Amniotic stem cell (primary cell): ENCODE results near the gene GOLGA2.

Source experiments
- DNase-seq: peaks from one replicate; lab custom pipeline; 2025; lab: John Stamatoyannopoulos, UW

The GOLGA2 gene

GRCh38 chr9:128211186-128211980, 64.4 kb downstream of the GOLGA2 start:
- DNase-seq: no peak

- no peak for DNase-seq
Measured at GRCh38 chr9:128208946-128209669, 66.7 kb downstream of the GOLGA2 start.

- no peak for DNase-seq
Measured at GRCh38 chr9:128208386-128208785, 67.4 kb downstream of the GOLGA2 start.

GRCh38 chr9:128206916-128207910, 68.6 kb downstream of the GOLGA2 start:
- DNase-seq: no peak

GRCh38 chr9:128206484-128206883, 69.3 kb downstream of the GOLGA2 start:
- no peak for DNase-seq
